Adrenal gland (tissue), 12 donors: ENCODE data around the gene DOK1. TPM values are rescaled to one million over a fixed set of nuclear protein-coding genes. Genes with fewer than 3 reads are reported as not detected.

Experiments
- DNase-seq, 7 donors: peaks; one replicate each; pipeline ENCODE4 v3.0.0-alpha.2; 2019 to 2020
- H3K27ac ChIP-seq, 5 donors: fragments of 200-600 bp; sonication (generic) in 4 of 5; 1 replicate in 3 of 5; 2 replicates in 2 of 5; pipeline versions ENCODE4 v1.5.1 to v1.8.0; 2016 to 2020; ENCODE audit warnings: mild to moderate bottlenecking in 1 of 5
- H3K27me3 ChIP-seq: fragments of 200-600 bp; 2 replicates; pipeline ENCODE4 v1.8.0; 2021
- H3K36me3 ChIP-seq, 2 donors: fragments of 200-600 bp; replicated peaks in 1 of 2; 1 replicate in 1 of 2; 2 replicates in 1 of 2; pipeline versions ENCODE4 v1.5.1 to v1.8.0; 2018 to 2022
- H3K4me1 ChIP-seq, 2 donors: fragments of 200-600 bp; replicated peaks in 1 of 2; 1 replicate in 1 of 2; 2 replicates in 1 of 2; pipeline versions ENCODE4 v1.5.1 to v1.8.0; 2018 to 2021
- H3K4me3 ChIP-seq, 4 donors: fragments of 200-600 bp; sonication (generic) in 3 of 4; one replicate each; pipeline ENCODE4 v1.5.1; 2016 to 2018
- H3K9me3 ChIP-seq, 3 donors: fragments of 200-600 bp; sonication (generic) in 1 of 3; replicated peaks in 1 of 3; 1 replicate in 2 of 3; 2 replicates in 1 of 3; pipeline versions ENCODE4 v1.5.1 to v1.8.0; 2016 to 2021
- CTCF ChIP-seq, 6 experiments: fragments of 450-650 bp in 4 of 6; fragments of 200-600 bp in 2 of 6; sonication (generic) in 1 of 6; IDR thresholded peaks; 1 replicate in 5 of 6; 2 replicates in 1 of 6; pipeline versions ENCODE4 v1.5.1 to v1.8.0; 2016 to 2021; ENCODE audit warnings: antibody characterized with exemption in 6 of 6, mild to moderate bottlenecking in 2 of 6, moderate library complexity in 1 of 6
- POLR2A ChIP-seq, 2 donors: fragments of 450-650 bp; IDR thresholded peaks; one replicate each; pipeline ENCODE4 v1.6.1; 2017; ENCODE audit warnings: antibody characterized with exemption in 2 of 2, mild to moderate bottlenecking in 2 of 2, moderate library complexity in 1 of 2
- WGBS, 4 donors: extraction: QIAGEN DNeasy Blood & Tissue Kit in 2 of 4; methylation state at CpG; one replicate each; pipeline versions ENCODE4 v1.1.5 to v1.1.7; 2013 to 2017; 5-methylcytosine and 5-hydroxymethylcytosine counted together
- intact Hi-C, 2 donors: fragments of 100-400 bp; cut with DNase I; formaldehyde crosslinking; loops; one replicate each; pipeline versions ENCODE4 v1.14.1 to v1.15.0; 2022 to 2023
- polyA plus RNA-seq, 3 donors: library from polyadenylated mRNA; stranded (reverse); fragments of 200-250 nt in 2 of 3; fragments of 350-450 nt in 1 of 3; fragmentation: Illumina TruSeq in 1 of 3; extraction: RNeasy Lipid Tissue Mini Kit (QIAGEN cat#74804) in 1 of 3; gene quantifications; one replicate each; pipeline ENCODE4 v1.2.3, GENCODE V29; 2013 to 2014
- total RNA-seq, 9 donors: library from RNA; depleted of rRNA in 4 of 9; stranded (reverse); fragments of >200 nt in 4 of 9; fragments of 120-200 nt in 1 of 9; fragmentation: NEBNext Ultra II Directional in 1 of 9; extraction: Animal tissue kit (Norgen Biotek cat#: 25700) in 1 of 9; gene quantifications; one replicate each; pipeline versions ENCODE4 v1.1.0 to v1.2.4, GENCODE V29; 2013 to 2023
- donor health status: healthy with polysubstance abuse.
- donor health status: Bipolar disorder and iron deficiency.
- donor health status: DM: yes; HTN: yes; CAD: no.
- donor health status: DM: no; HTN: no; CAD: no.
- donor health status: DM: no; HTN: no; CAD: no.
- donor health status: DM: yes; HTN: yes; CAD: no.

DOK1 gene
- total and polyA plus RNA-seq, 12 donors = 4.0 to 49.6 (median 19.9) TPM

GRCh38 chr2:74577448-74577847 is 22.9 kb downstream of the DOK1 start:
- intact Hi-C loops = no loop called here
- H3K27me3 ChIP-seq = no peaks in the 10 kb centered on the region
- no peaks in the 10 kb centered on the region for H3K9me3 ChIP-seq
- WGBS, 4 donors = 44 to 45% (median 44%) methylated on average over 2 of the region's 2 CpGs
- no peaks in the 10 kb centered on the region for H3K36me3 ChIP-seq
- H3K27ac ChIP-seq = peak overlapping the region in 2 of 5 donors; percentile 35 to 80
- TF ChIP-seq POLR2A (IDR thresholded peaks at IDR 0.05) = no peak
- no peak for TF ChIP-seq CTCF (IDR thresholded peaks at IDR 0.05)
- DNase-seq = peak in 4 of 7 donors; percentile 12 to 32 (median 23)
- no peak overlapping the region for H3K4me3 ChIP-seq
- no peaks in the 10 kb centered on the region for H3K4me1 ChIP-seq

- no peak for TF ChIP-seq POLR2A (IDR thresholded peaks at IDR 0.05)
- TF ChIP-seq CTCF (IDR thresholded peaks at IDR 0.05) = no peak
- Histone ChIP-seq H3K36me3 (no peaks in the 10 kb centered on the region), H3K27ac (peak overlapping the region in 1 of 5 donors; percentile 62), H3K9me3 (no peaks in the 10 kb centered on the region), H3K4me3 (no peak overlapping the region), H3K4me1 (no peaks in the 10 kb centered on the region), H3K27me3 (no peaks in the 10 kb centered on the region)
- 73 to 87% (median 84%) methylated on average over 3 of the region's 3 CpGs for WGBS, 4 donors
- DNase-seq = no peak
- intact Hi-C loops = no loop called here
Measured at GRCh38 chr2:74578408-74578807, 23.9 kb downstream of the DOK1 start.

- intact Hi-C loops = loop anchor here in 1 of 2 donors (10.0 kb wide), 1 partner anchor 327 kb away; no protein-coding TSS in a partner anchor
- H3K4me3 ChIP-seq = no peak overlapping the region
- TF ChIP-seq CTCF (IDR thresholded peaks at IDR 0.05) (no peak), POLR2A (IDR thresholded peaks at IDR 0.05) (no peak)
- no peaks in the 10 kb centered on the region for H3K4me1 ChIP-seq
- no peaks in the 10 kb centered on the region for H3K27me3 ChIP-seq
- WGBS, 4 donors = 54 to 63% (median 59%) methylated on average over 3 of the region's 3 CpGs
- no peak for DNase-seq
- no peak overlapping the region for H3K27ac ChIP-seq
- no peaks in the 10 kb centered on the region for H3K9me3 ChIP-seq
- no peaks in the 10 kb centered on the region for H3K36me3 ChIP-seq
Measured at GRCh38 chr2:74581463-74581862, 26.9 kb downstream of the DOK1 start.

- Histone ChIP-seq H3K27me3 (no peaks in the 10 kb centered on the region), H3K27ac (no peak overlapping the region), H3K4me1 (no peaks in the 10 kb centered on the region), H3K9me3 (no peaks in the 10 kb centered on the region), H3K4me3 (no peak overlapping the region), H3K36me3 (no peaks in the 10 kb centered on the region)
- WGBS, 4 donors = 57 to 80% (median 66%) methylated on average over 2 of the region's 2 CpGs
- intact Hi-C loops = loop anchor here in 1 of 2 donors (10.0 kb wide), 1 partner anchor 327 kb away; no protein-coding TSS in a partner anchor
- TF ChIP-seq CTCF (IDR thresholded peaks at IDR 0.05) = no peak
- TF ChIP-seq POLR2A (IDR thresholded peaks at IDR 0.05) = no peak
- no peak for DNase-seq
Measured at GRCh38 chr2:74582184-74582583, 27.7 kb downstream of the DOK1 start.
